Heart left ventricle (tissue), 16 donors: Measurements from ENCODE around the gene TMPRSS7. TPM values are rescaled to one million over a fixed set of nuclear protein-coding genes. Genes with fewer than 3 reads are reported as not detected.

Experiments used
- ATAC-seq, 4 donors: fragments of 200-7000 bp; cut with Tn5 transposase; one replicate each; pipeline ENCODE4 v1.9.1; 2020 to 2022; ENCODE audit warnings: moderate library complexity in 4 of 4, mild to moderate bottlenecking in 3 of 4, moderate number of reproducible peaks in 1 of 4
- DNase-seq, 5 donors: peaks; one replicate each; pipeline ENCODE4 v3.0.0-alpha.2; 2020
- H3K27ac ChIP-seq, 12 donors: fragments of 200-600 bp; sonication (generic) in 4 of 12; one replicate each; pipeline versions ENCODE4 v1.5.0 to v1.8.0; 2016 to 2022; ENCODE audit warnings: mild to moderate bottlenecking in 2 of 12
- H3K27me3 ChIP-seq, 9 donors: fragments of 200-600 bp; sonication (generic) in 2 of 9; one replicate each; pipeline versions ENCODE4 v1.5.1 to v1.8.0; 2016 to 2022; ENCODE audit warnings: mild to moderate bottlenecking in 3 of 9
- H3K36me3 ChIP-seq, 9 donors: fragments of 200-600 bp; sonication (generic) in 2 of 9; one replicate each; pipeline versions ENCODE4 v1.5.0 to v1.8.0; 2018 to 2022; ENCODE audit warnings: mild to moderate bottlenecking in 2 of 9
- H3K4me1 ChIP-seq, 12 donors: fragments of 200-600 bp; sonication (generic) in 4 of 12; one replicate each; pipeline versions ENCODE4 v1.5.0 to v1.8.0; 2016 to 2022; ENCODE audit warnings: mild to moderate bottlenecking in 3 of 12
- H3K4me3 ChIP-seq, 12 donors: fragments of 200-600 bp; sonication (generic) in 4 of 12; one replicate each; pipeline versions ENCODE4 v1.5.0 to v1.8.0; 2017 to 2022; ENCODE audit warnings: mild to moderate bottlenecking in 9 of 12, moderate library complexity in 4 of 12
- H3K9me3 ChIP-seq, 12 donors: fragments of 200-600 bp; sonication (generic) in 4 of 12; one replicate each; pipeline versions ENCODE4 v1.5.0 to v1.8.0; 2016 to 2022; ENCODE audit warnings: mild to moderate bottlenecking in 1 of 12
- CTCF ChIP-seq, 12 donors: fragments of 200-600 bp; sonication (generic) in 4 of 12; IDR thresholded peaks; one replicate each; pipeline versions ENCODE4 v1.5.0 to v1.8.0; 2018 to 2022; ENCODE audit warnings: antibody characterized with exemption in 12 of 12, mild to moderate bottlenecking in 5 of 12
- POLR2A ChIP-seq, 2 donors: fragments of 450-650 bp; IDR thresholded peaks; one replicate each; pipeline ENCODE4 v1.6.1; 2017; ENCODE audit warnings: antibody characterized with exemption in 2 of 2, mild to moderate bottlenecking in 2 of 2, moderate library complexity in 2 of 2
- WGBS, 4 donors: extraction: QIAGEN DNeasy Blood & Tissue Kit in 2 of 4; methylation state at CpG; one replicate each; pipeline versions ENCODE4 v1.1.5 to v1.1.7; 2013 to 2018; 5-methylcytosine and 5-hydroxymethylcytosine counted together
- intact Hi-C, 10 donors: fragments of 100-400 bp; cut with DNase I; formaldehyde crosslinking; loops; one replicate each; pipeline versions ENCODE4 v1.11.1 to v1.14.2; 2022
- polyA plus RNA-seq, 2 donors: library from polyadenylated mRNA; stranded (reverse); fragments of 200-250 nt; gene quantifications; one replicate each; pipeline ENCODE4 v1.2.3, GENCODE V29; 2013
- total RNA-seq, 9 donors: library from RNA; depleted of rRNA in 2 of 9; stranded (reverse); fragments of >200 nt in 2 of 9; fragmentation: NEBNext Ultra II Directional in 3 of 9; extraction: Animal tissue kit (Norgen Biotek cat#: 25700) in 3 of 9; gene quantifications; one replicate each; pipeline versions ENCODE4 v1.1.0 to v1.2.4, GENCODE V29; 2016 to 2023
- donor health status: ischemic (EF 13 %, LVEDD 7.1; RV severe dilation, severe dysfunction).
- donor health status: healthy with polysubstance abuse.
- donor health status: DM: no; HTN: yes; CAD: no.
- donor health status: DM: no; HTN: no; CAD: no.
- donor health status: ischemic (EF 25% LVEDD 6.9; RV normal size, moderate dysfunction).
- donor health status: ischemic (EF 25% LVEDD 5.7; RV mildly dilated, moderate dysfunction).
- donor health status: healthy.
- donor health status: DM: yes; HTN: yes; CAD: no.
- donor health status: ischemic (EF 35%, LVEDD 5.7; RV mildly dilated, moderate dysfunction).
- donor health status: nonischemic (EF 11% LVEDD 7.7; RV severe dilation, severe dysfunction).
- donor health status: DM: yes; HTN: yes; CAD: no.
- donor health status: PGD.
- donor health status: ischemic (EF 29% LVEDD 5.4; RV normal size, mild dysfunction).
- donor health status: nonischemic (EF 23%, LVEDD 6.1; RV moderate dilation, normal function).

TMPRSS7 gene
- total and polyA plus RNA-seq, 11 donors, result not detected

GRCh38 chr3:112084980-112085705, 50.6 kb downstream of the TMPRSS7 start:
- ATAC-seq (no peak), DNase-seq (no peak)
- Histone ChIP-seq H3K4me3 (no peak overlapping the region), H3K27ac (peak overlapping the region in 1 of 12 donors; percentile 78), H3K4me1 (peaks cover 0 to 23% (median 11%) of the 10 kb centered on the region in 12 donors), H3K36me3 (no peaks in the 10 kb centered on the region), H3K9me3 (no peaks in the 10 kb centered on the region), H3K27me3 (peaks cover 0 to 32% (median 0%) of the 10 kb centered on the region in 9 donors)
- 81 to 90% (median 87%) methylated on average over 7 of the region's 7 CpGs for WGBS, 4 donors
- intact Hi-C loops, result no loop called here
- no peak for TF ChIP-seq CTCF (IDR thresholded peaks at IDR 0.05)

- peaks cover 0 to 32% (median 0%) of the 10 kb centered on the region in 9 donors for H3K27me3 ChIP-seq
- H3K4me3 ChIP-seq, result peak overlapping the region; percentile 32 to 68 (median 60)
- H3K4me1 ChIP-seq, result peaks cover 0 to 26% (median 16%) of the 10 kb centered on the region in 12 donors
- TF ChIP-seq CTCF (IDR thresholded peaks at IDR 0.05) (no peak), POLR2A (IDR thresholded peaks at IDR 0.05) (no peak)
- 35 to 59% (median 36%) methylated on average over 5 to 12 of the region's 12 CpGs for WGBS, 4 donors
- intact Hi-C loops, result no loop called here
- no peaks in the 10 kb centered on the region for H3K36me3 ChIP-seq
- H3K9me3 ChIP-seq, result no peaks in the 10 kb centered on the region
- H3K27ac ChIP-seq, result peak overlapping the region in 5 of 12 donors; percentile 63 to 83 (median 76)
- ATAC-seq (peak in 2 of 4 donors; percentile 0 to 2), DNase-seq (no peak)
These were observed 51.2 kb downstream of the TMPRSS7 start for GRCh38 chr3:112085735-112086075.

DNA sequence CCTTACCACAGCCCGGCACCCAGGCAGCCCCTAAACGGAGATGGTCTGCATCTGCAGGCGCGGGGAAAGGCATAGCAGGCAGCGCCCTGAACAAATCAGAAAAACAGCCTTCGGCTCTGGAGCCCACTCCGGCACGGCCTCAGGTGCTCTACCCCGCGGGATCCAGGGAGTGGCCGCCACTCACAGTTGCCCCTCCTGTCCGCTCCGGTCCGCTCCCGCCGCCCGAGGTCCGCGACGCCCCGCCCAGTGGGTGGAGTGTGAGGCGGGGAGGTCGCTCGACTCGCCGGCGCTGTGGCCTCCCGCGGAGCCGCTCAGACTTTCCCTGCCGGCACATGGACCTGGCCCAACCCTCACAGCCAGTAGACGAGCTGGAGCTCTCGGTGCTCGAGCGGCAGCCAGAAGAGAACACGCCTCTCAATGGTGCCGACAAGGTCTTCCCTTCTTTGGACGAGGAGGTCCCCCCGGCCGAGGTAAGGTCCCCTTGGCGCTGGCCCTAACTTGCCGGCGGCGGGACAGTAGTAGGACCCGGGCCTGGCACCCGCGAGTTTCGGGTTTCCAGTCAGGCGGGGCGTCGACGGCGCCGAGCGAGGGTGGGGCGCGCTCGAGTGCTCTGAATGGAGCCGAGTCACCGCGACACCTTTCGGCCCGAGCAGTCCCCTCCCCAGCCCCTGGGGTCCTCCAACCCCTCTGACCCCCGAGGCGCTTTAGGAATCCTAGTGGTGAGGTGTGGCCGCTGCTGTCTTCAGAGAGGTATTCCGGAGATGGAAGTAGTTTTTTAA, 51.7 kb downstream of the TMPRSS7 start, which contains the start of gene C3orf52:
TSS of gene C3orf52 (plus strand) at position 314 of the 779 bp plus-strand sequence. CDS start at position 333, 19 bp downstream.
- peaks cover 0 to 32% (median 0%) of the 10 kb centered on the region in 9 donors for H3K27me3 ChIP-seq
- DNase-seq (peak; percentile 85 to 90 (median 88)), ATAC-seq (peak; percentile 89 to 97 (median 96))
- H3K27ac ChIP-seq, result peak within 1 kb of the TSS in 9 of 12 donors; percentile 3 to 83 (median 70)
- TF ChIP-seq CTCF (IDR thresholded peaks at IDR 0.05) (peak in 2 of 12 donors; percentile 15), POLR2A (IDR thresholded peaks at IDR 0.05) (peak in 1 of 2 donors; percentile 46)
- peaks cover 0 to 32% (median 21%) of the 10 kb centered on the region in 12 donors for H3K4me1 ChIP-seq
- no peaks in the 10 kb centered on the region for H3K9me3 ChIP-seq
- peak within 1 kb of the TSS; percentile 32 to 68 (median 60) for H3K4me3 ChIP-seq
- H3K36me3 ChIP-seq, result no peaks in the 10 kb centered on the region
- WGBS, 4 donors, result 0 to 2% (median 1%) methylated on average over 24 to 67 of the region's 67 CpGs
- intact Hi-C loops, result no loop called here
